Loucy (cell line): ENCODE measurements around the gene DYNLT3.

ENCODE experiments used
- H2AFZ ChIP-seq: fragments of 200-600 bp; sonication (generic); 2 replicates; pipeline ENCODE4 v1.6.0; 2016; ENCODE audit warnings: antibody characterized with exemption, mild to moderate bottlenecking, low read length, moderate library complexity
- H3F3A ChIP-seq: fragments of 200-600 bp; 2 replicates; pipeline ENCODE4 v1.6.0; 2016; ENCODE audit warnings: antibody characterized with exemption, low read depth, mild to moderate bottlenecking
- H3K27me3 ChIP-seq: fragments of 200-600 bp; sonication (generic); 2 replicates; pipeline ENCODE4 v1.6.1; 2014; ENCODE audit warnings: low read length, mild to moderate bottlenecking; ENCODE audit not compliant: insufficient read depth, poor library complexity, severe bottlenecking
- H3K36me3 ChIP-seq: fragments of 200-600 bp; sonication (generic); 2 replicates; pipeline ENCODE4 v1.6.1; 2016; ENCODE audit warnings: low read length; ENCODE audit not compliant: insufficient read depth
- H3K4me1 ChIP-seq: fragments of 200-600 bp; sonication (generic); 2 replicates; pipeline ENCODE4 v1.5.1; 2014; ENCODE audit warnings: low read length, mild to moderate bottlenecking; ENCODE audit not compliant: insufficient read depth, poor library complexity, severe bottlenecking
- H3K4me2 ChIP-seq: fragments of 200-600 bp; sonication (generic); 2 replicates; pipeline ENCODE4 v1.6.0; 2014; ENCODE audit warnings: antibody characterized with exemption, low read length, low read depth, mild to moderate bottlenecking; ENCODE audit not compliant: poor library complexity, severe bottlenecking
- H3K4me3 ChIP-seq: fragments of 200-600 bp; sonication (generic); 2 replicates; pipeline ENCODE4 v1.5.1; 2014; ENCODE audit warnings: low read length, mild to moderate bottlenecking, mixed read lengths; ENCODE audit not compliant: poor library complexity, severe bottlenecking
- H3K79me2 ChIP-seq: fragments of 200-600 bp; sonication (generic); 2 replicates; pipeline ENCODE4 v1.6.1; 2014; ENCODE audit warnings: low read length; ENCODE audit not compliant: insufficient read depth
- H3K9ac ChIP-seq: fragments of 200-600 bp; sonication (generic); 2 replicates; pipeline ENCODE4 v1.6.0; 2014; ENCODE audit warnings: mild to moderate bottlenecking, low read depth, low read length, moderate library complexity; ENCODE audit not compliant: poor library complexity, severe bottlenecking
- H3K9me2 ChIP-seq: fragments of 200-600 bp; sonication (generic); replicated peaks from 2 replicates; pipeline ENCODE4 v1.6.1; 2016; ENCODE audit warnings: low read depth, low read length, mixed read lengths
- H3K9me3 ChIP-seq: fragments of 200-600 bp; sonication (generic); 2 replicates; pipeline ENCODE4 v1.6.1; 2014; ENCODE audit warnings: mild to moderate bottlenecking, antibody characterized with exemption, low read length, low read depth; ENCODE audit not compliant: insufficient read depth
- H4K20me1 ChIP-seq: fragments of 200-600 bp; sonication (generic); 2 replicates; pipeline ENCODE4 v1.6.0; 2014; ENCODE audit warnings: antibody characterized with exemption, low read length, mild to moderate bottlenecking; ENCODE audit not compliant: insufficient read depth, poor library complexity, severe bottlenecking
- CTCF ChIP-seq: fragments of 200-600 bp; sonication (generic); conservative IDR thresholded peaks from 2 replicates; pipeline ENCODE4 v1.5.1; 2014; ENCODE audit warnings: mild to moderate bottlenecking, antibody characterized with exemption, low read length
- EZH2phosphoT487 ChIP-seq: fragments of 200-600 bp; IDR thresholded peaks from 2 replicates; pipeline ENCODE4 v1.6.1; 2018; ENCODE audit warnings: antibody characterized with exemption, mild to moderate bottlenecking, moderate library complexity, borderline replicate concordance

DYNLT3 gene

GRCh38 chrX:37816766-37817165, 30.6 kb downstream of the DYNLT3 start:
- Histone ChIP-seq H3K79me2 (no peaks in the 10 kb centered on the region), H3K27me3 (no peaks in the 10 kb centered on the region), H4K20me1 (no peaks in the 10 kb centered on the region), H3K9me2 (no peaks in the 10 kb centered on the region), H3K4me2 (no peak overlapping the region), H3K9me3 (no peaks in the 10 kb centered on the region), H3K36me3 (no peaks in the 10 kb centered on the region), H3K4me1 (no peaks in the 10 kb centered on the region), H3K9ac (no peak overlapping the region), H3K4me3 (no peak overlapping the region), H2AFZ (no peak overlapping the region), H3F3A (no peaks in the 10 kb centered on the region)
- TF ChIP-seq EZH2phosphoT487 = no peak
- no peak for TF ChIP-seq CTCF

- no peaks in the 10 kb centered on the region for H3K9me3 ChIP-seq
- no peak for TF ChIP-seq EZH2phosphoT487
- TF ChIP-seq CTCF = no peak
- H3K4me1 ChIP-seq = no peaks in the 10 kb centered on the region
- H3K9me2 ChIP-seq = no peaks in the 10 kb centered on the region
- no peaks in the 10 kb centered on the region for H3K36me3 ChIP-seq
- H4K20me1 ChIP-seq = no peaks in the 10 kb centered on the region
- H2AFZ ChIP-seq = no peak overlapping the region
- H3K27me3 ChIP-seq = no peaks in the 10 kb centered on the region
- H3K4me3 ChIP-seq = no peak overlapping the region
- H3F3A ChIP-seq = no peaks in the 10 kb centered on the region
- H3K9ac ChIP-seq = no peak overlapping the region
- H3K4me2 ChIP-seq = no peak overlapping the region
- no peaks in the 10 kb centered on the region for H3K79me2 ChIP-seq
Observed at GRCh38 chrX:37815366-37815765, 32.0 kb downstream of the DYNLT3 start.

- no peaks in the 10 kb centered on the region for H4K20me1 ChIP-seq
- H3K9me3 ChIP-seq = no peaks in the 10 kb centered on the region
- no peak overlapping the region for H3K4me2 ChIP-seq
- TF ChIP-seq EZH2phosphoT487 (no peak), CTCF (no peak)
- no peaks in the 10 kb centered on the region for H3F3A ChIP-seq
- H3K27me3 ChIP-seq = no peaks in the 10 kb centered on the region
- no peak overlapping the region for H3K9ac ChIP-seq
- H2AFZ ChIP-seq = no peak overlapping the region
- no peaks in the 10 kb centered on the region for H3K79me2 ChIP-seq
- H3K4me1 ChIP-seq = no peaks in the 10 kb centered on the region
- H3K4me3 ChIP-seq = no peak overlapping the region
- no peaks in the 10 kb centered on the region for H3K36me3 ChIP-seq
- H3K9me2 ChIP-seq = no peaks in the 10 kb centered on the region
Observed at GRCh38 chrX:37813570-37813969, 33.8 kb downstream of the DYNLT3 start.
